Fibroblast of the aortic adventitia (primary cell): ENCODE results near the gene COL15A1. TPM values are rescaled to one million over a fixed set of nuclear protein-coding genes. Genes with fewer than 3 reads are reported as not detected.

Source experiments
- DNase-seq: peaks from one replicate; pipeline ENCODE4 v3.0.0-alpha.2; 2010; ENCODE audit warnings: low read depth
- H3K4me3 ChIP-seq: 2 replicates; pipeline ENCODE4 v1.5.1; 2011; ENCODE audit warnings: low read depth, mild to moderate bottlenecking, control low read depth, low read length, moderate library complexity
- total RNA-seq: library from RNA; depleted of rRNA; stranded (reverse); fragments of >200 nt; gene quantifications from 2 replicates; pipeline ENCODE4 v1.2.3, GENCODE V29; 2012; ENCODE audit warnings: low replicate concordance
- TF ChIP-seq, protein P1 (sequence below): IDR thresholded peaks from 2 replicates; pipeline ENCODE4 v1.5.1; 2011; ENCODE audit warnings: mild to moderate bottlenecking, low read length, control low read depth, inconsistent platforms; ENCODE audit not compliant: insufficient read depth

Gene COL15A1
- total RNA-seq, 1 donor, result 25.3 TPM

DNA sequence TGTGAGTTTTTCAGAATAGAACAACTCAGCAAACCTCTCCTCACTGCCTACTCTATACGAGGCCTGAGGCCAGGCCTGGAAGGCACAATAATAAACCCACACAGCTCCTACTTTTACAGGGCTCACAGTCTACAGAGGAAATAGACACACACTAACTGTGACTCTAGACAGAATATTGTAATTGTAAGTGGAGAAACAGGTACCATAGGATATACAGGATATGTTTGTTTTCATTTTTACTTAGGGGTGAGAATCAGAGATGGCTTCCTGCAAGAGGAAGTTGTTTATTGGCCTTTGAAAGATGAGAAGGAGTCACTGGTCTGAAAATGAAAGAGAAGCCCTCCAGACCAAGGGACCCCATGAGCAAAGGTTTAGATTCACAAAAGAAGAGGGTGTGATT lies 125.4 kb downstream of the COL15A1 start:
- TF ChIP-seq, protein P1, sequence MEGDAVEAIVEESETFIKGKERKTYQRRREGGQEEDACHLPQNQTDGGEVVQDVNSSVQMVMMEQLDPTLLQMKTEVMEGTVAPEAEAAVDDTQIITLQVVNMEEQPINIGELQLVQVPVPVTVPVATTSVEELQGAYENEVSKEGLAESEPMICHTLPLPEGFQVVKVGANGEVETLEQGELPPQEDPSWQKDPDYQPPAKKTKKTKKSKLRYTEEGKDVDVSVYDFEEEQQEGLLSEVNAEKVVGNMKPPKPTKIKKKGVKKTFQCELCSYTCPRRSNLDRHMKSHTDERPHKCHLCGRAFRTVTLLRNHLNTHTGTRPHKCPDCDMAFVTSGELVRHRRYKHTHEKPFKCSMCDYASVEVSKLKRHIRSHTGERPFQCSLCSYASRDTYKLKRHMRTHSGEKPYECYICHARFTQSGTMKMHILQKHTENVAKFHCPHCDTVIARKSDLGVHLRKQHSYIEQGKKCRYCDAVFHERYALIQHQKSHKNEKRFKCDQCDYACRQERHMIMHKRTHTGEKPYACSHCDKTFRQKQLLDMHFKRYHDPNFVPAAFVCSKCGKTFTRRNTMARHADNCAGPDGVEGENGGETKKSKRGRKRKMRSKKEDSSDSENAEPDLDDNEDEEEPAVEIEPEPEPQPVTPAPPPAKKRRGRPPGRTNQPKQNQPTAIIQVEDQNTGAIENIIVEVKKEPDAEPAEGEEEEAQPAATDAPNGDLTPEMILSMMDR, result no peak
- H3K4me3 ChIP-seq, result no peak overlapping the region

DNA sequence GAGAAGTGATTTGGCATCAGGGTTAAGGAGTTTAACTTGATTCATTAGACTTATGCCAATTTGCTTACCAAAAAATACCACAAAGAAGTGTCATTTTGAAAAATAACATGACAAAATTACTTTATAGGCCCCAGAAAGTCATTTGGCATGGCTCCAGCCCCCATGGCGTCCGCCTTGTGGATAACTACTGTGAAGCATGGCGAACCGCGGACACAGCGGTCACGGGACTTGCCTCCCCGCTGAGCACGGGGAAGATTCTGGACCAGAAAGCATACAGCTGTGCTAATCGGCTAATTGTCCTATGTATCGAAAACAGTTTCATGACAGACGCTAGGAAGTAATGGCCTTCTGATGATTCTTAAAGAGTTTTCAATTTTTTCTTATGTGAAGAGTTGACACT lies 125.8 kb downstream of the COL15A1 start:
- TF ChIP-seq, protein P1, result no peak
- H3K4me3 ChIP-seq, result no peak overlapping the region
- no peak for DNase-seq

More for the DNA sequence above, 125.4 kb downstream of the COL15A1 start:
- no peak for DNase-seq

DNA sequence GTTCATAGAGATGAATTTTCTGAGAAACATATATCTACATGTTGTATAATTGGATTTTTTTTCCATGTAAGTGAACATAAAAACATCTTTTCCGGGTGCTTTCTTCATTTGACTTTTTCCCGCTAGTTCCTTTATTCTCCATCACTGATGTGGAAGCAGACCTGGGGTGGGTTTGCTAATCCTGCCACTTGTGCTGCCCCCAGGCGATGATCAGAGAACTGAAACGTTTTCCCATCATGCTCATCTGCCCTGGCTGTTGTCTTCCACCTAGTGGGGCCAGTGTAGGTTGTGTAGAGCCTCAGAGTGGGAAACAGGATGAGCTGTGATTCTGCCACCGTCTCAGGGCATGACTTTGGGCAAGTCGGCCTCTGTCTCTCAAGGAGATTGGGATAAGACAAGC lies 127.0 kb downstream of the COL15A1 start:
- no peak for DNase-seq
- H3K4me3 ChIP-seq, result no peak overlapping the region
- TF ChIP-seq, protein P1, result no peak

DNA sequence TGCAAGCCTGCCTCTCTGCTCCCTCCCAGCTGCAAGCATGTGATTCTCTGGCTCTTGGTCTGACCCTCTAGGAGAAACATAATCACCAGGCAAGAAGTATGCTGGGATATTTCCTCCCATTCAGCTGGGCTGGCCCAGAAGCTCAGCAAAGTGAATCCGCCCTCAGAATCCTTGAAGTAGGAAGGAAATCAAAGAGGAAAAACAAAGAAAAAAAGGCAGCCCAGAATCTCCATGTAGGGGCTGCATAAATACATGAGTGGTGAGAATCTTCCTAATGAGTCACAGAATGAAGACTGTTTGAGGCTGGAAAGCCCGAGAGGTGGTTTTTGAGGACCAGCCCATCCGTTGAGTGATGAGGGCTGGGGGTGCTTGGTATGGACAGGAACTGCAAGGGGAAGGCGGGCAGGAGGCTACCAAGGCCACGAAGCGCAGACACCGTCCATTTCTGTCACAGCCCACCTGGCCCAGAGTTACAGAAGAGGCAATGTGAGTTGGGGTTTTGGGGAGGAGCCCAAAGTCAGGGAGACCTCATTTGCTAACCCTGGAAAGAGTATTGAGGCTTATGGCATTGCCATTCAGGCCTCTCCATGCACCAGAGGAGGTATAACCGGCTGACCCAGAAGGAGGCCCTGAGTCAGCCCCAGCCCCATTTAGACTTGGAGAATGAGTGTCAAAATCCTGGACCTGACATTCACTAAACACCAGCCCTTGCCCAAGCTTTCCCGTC lies 127.8 kb downstream of the COL15A1 start:
- DNase-seq, result peak; percentile 16
- no peak overlapping the region for H3K4me3 ChIP-seq
- TF ChIP-seq, protein P1, result no peak

DNA sequence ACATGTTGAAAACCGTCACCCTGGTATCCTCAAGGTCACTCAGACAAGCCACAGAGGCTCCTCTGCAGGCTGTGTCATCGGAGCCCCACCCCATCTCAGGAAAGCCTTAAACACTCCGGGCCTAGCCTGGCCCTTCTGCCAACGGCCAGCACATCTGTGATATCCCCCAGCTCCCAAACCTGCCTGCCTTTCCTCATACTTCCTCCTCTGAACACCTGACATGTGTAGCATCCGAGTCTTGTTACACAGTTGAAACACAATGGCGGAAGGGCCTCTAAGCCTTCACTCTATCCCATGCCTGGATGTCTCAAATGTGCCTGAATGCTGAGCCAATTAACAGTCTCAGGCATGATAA lies 128.3 kb downstream of the COL15A1 start:
- H3K4me3 ChIP-seq, result no peak overlapping the region
- TF ChIP-seq, protein P1, result no peak
- DNase-seq, result no peak

DNA sequence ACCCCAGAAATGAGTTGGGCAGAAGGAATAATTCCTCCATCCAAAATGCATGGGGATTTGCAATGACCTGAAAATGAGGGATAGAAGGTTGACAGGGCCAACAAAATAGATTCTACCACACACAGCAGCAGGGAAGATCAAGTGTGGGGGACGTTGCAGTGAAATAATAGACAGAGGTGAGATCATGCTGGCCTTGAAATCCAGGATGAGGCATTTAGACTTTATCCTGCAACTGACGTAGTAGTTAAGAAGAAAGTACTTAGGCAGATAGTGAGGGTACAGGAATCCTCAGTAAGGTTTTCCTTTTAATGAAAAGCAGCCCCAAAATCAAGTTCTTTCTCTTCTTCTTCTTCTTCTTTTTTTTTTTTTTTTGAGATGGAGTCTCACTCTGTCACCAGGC lies 129.6 kb downstream of the COL15A1 start:
- TF ChIP-seq, protein P1, result no peak
- no peak overlapping the region for H3K4me3 ChIP-seq
- DNase-seq, result no peak
